Right lobe of liver (tissue), 4 donors: ENCODE measurements around the gene ANKRD33B.

Source experiments
- POLR2A ChIP-seq: fragments of 450-650 bp; IDR thresholded peaks from one replicate; pipeline ENCODE4 v1.6.1; 2017; ENCODE audit warnings: antibody characterized with exemption, mild to moderate bottlenecking
- TF ChIP-seq, protein P1 (sequence below), 4 donors: fragments of 200-600 bp in 3 of 4; fragments of 450-650 bp in 1 of 4; IDR thresholded peaks; one replicate each; pipeline versions ENCODE4 v1.5.1 to v1.8.0; 2016 to 2022; ENCODE audit warnings: antibody characterized with exemption in 4 of 4, mild to moderate bottlenecking in 2 of 4
- donor health status: DM: no; HTN: no; CAD: no.
- donor health status: DM: no; HTN: no; CAD: no.
- donor health status: DM: no; HTN: yes; CAD: no.

DNA sequence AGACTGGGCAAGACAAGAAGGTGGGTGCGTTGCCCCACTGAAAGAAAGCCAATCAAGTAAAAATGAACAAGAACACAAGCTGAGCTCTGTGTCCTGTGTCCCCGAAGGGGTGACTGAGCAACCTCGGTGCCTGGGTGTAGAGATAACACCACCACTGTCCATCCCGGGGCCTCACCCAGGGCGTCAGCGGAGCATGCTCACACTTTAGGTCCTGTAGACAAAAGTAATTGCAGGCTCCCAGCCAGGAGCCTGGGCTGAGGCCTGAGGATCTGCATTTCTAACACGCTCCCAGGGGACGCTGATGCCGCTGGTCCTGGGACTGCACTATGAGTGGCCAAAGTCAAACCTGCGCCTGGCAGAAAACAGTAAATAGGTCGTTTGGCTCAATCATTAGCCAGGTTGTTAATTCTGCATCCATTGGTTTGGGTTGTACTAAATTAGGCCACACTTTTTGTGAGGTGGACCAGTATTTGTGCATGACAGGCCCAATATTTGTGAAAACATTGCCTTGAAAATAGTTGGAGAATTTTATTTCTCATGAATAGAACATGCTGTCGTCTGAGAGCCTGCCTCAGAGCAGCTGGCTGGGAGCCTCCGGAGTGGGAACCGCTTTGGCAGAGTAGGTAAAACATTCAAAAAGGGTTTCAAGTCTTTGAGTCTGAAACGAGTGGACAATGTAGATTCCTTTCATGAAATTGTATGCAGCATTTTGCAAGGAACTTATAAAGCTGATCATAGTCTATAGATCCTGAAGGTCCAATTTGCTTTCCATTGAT is 38.3 kb downstream of the ANKRD33B start:
- peak; percentile 36 for TF ChIP-seq POLR2A
- TF ChIP-seq, protein P1, sequence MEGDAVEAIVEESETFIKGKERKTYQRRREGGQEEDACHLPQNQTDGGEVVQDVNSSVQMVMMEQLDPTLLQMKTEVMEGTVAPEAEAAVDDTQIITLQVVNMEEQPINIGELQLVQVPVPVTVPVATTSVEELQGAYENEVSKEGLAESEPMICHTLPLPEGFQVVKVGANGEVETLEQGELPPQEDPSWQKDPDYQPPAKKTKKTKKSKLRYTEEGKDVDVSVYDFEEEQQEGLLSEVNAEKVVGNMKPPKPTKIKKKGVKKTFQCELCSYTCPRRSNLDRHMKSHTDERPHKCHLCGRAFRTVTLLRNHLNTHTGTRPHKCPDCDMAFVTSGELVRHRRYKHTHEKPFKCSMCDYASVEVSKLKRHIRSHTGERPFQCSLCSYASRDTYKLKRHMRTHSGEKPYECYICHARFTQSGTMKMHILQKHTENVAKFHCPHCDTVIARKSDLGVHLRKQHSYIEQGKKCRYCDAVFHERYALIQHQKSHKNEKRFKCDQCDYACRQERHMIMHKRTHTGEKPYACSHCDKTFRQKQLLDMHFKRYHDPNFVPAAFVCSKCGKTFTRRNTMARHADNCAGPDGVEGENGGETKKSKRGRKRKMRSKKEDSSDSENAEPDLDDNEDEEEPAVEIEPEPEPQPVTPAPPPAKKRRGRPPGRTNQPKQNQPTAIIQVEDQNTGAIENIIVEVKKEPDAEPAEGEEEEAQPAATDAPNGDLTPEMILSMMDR (IDR thresholded peaks at IDR 0.05), result no peak
